OCI-LY3 (cell line): ENCODE data around the gene CACNA2D1.
"Not testable (repeated sequence)": the region's sequence is repeated elsewhere in the genome, so short reads cannot be mapped to it uniquely, and the experiment has no call there.

Experiments used
- EZH2phosphoT487 ChIP-seq: fragments of 200-600 bp; shearing (Covaris generic); IDR thresholded peaks from 2 replicates; pipeline ENCODE4 v1.6.1; 2018; ENCODE audit warnings: antibody characterized with exemption, mixed run types, low read depth
- TF ChIP-seq, protein P1 (sequence below): fragments of 200-600, 300-600 bp; sonication (generic); IDR thresholded peaks from 2 replicates; pipeline ENCODE4 v1.5.1; 2014; ENCODE audit warnings: antibody characterized with exemption, low read length, low read depth

- TF ChIP-seq, protein P1, sequence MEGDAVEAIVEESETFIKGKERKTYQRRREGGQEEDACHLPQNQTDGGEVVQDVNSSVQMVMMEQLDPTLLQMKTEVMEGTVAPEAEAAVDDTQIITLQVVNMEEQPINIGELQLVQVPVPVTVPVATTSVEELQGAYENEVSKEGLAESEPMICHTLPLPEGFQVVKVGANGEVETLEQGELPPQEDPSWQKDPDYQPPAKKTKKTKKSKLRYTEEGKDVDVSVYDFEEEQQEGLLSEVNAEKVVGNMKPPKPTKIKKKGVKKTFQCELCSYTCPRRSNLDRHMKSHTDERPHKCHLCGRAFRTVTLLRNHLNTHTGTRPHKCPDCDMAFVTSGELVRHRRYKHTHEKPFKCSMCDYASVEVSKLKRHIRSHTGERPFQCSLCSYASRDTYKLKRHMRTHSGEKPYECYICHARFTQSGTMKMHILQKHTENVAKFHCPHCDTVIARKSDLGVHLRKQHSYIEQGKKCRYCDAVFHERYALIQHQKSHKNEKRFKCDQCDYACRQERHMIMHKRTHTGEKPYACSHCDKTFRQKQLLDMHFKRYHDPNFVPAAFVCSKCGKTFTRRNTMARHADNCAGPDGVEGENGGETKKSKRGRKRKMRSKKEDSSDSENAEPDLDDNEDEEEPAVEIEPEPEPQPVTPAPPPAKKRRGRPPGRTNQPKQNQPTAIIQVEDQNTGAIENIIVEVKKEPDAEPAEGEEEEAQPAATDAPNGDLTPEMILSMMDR, result not testable (repeated sequence)
- not testable (repeated sequence) for TF ChIP-seq EZH2phosphoT487
Observed at GRCh38 chr7:82386571-82386970, 57.0 kb downstream of the CACNA2D1 start.
